GM19395 (cell line): Measurements from ENCODE around the gene ADAMTS8.
"Not testable (repeated sequence)": the region's sequence is repeated elsewhere in the genome, so short reads cannot be mapped to it uniquely, and the experiment has no call there.

Source experiments
- ATAC-seq: cut with Tn5 transposase; IDR thresholded peaks from one replicate; pipeline ENCODE4 v1.9.1; 2021; ENCODE audit warnings: mild to moderate bottlenecking, moderate library complexity; ENCODE audit not compliant: unreplicated experiment

Gene ADAMTS8

DNA sequence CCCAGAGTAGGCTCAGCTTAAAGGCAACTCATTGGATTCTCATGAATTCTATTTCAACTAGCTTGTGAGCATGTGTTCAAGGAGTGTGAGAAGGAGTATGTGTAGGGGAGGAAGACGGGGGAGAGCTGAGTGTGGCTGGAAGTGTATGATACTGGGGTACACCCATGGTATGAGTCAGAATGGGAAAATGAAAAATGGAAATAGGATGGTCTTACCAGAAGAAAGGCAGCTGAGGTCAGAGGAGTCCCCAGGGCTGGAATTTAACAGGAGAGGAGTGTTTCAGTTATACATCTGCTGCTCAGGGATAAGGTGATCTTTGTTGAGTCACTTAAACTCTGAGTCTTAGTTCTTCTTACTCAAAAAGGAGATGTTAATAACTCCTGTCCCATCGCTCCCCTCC lies 13.3 kb upstream of the ADAMTS8 start:
- no peak for ATAC-seq

DNA sequence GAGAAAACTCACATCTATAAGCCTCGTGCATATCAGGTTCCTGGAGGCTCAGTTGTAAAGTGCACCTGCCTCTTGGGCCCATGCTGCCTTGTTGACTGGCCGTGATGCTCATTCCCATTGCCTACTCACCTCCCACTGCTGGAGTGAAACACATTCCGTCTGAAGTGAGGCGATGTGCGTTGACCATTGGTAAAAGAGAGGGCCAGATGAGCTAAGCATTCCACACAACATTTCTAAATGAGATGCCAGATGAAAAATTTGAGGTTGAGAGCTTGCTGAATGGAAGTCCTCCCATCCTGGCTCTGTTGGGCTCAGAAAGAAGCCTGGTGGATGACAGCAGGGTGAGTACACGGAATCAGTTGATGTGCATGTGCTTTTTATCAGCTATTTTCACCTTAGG lies 11.5 kb upstream of the ADAMTS8 start:
- no peak for ATAC-seq

DNA sequence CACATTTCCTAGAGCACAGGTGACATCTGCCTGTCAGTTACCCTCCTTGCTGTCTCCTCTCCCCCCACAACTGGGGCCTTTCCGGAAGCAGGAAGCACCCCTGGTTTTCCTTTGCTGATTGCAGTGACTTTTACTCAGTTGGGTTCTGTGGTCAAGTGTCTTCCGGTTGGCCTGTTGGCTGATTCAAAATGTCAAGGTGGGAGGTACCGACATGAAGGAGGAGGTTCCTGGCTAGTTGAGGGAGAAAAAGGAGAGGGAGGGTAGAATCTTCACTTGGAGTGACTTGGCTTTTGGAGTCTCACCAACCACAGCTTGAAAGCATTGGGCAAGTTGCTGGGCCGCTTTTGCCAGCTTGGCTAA lies 10.7 kb upstream of the ADAMTS8 start:
- ATAC-seq, result no peak

DNA sequence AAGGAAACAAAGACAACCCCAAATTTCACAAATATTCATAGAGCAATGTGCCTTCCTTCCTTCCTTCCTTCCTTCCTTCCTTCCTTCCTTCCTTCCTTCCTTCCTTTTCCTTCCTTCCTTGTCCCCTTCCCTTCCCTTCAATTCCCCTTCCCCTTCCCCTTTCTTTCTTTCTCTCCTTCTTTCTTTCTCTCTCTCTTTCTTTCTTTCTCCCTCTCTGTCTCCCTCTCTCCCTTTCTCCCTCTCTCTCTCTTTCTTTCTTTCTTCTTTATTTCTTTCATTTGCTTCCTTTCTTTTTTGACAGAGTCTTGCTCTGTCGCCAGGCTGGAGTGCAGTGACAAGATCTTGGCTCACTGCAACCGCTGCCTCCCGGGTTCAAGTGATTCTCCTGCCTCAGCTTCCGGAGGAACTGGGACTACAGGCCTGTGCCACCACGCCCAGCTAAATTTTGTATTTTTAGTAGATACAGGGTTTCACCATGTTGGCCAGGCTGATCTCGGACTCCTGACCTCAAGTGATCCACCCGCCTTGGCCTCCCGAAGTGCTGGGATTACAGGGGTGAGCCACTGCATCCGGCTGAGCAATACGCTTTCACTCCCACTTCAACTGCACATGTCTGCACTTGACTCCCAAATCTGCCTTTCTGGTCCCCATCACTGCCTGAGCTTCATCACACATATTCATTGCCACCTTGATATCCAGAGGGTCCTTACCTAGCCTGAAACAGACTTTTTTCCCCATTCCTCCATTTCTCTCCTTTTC lies 10.2 kb upstream of the ADAMTS8 start:
- not testable (repeated sequence) for ATAC-seq

DNA sequence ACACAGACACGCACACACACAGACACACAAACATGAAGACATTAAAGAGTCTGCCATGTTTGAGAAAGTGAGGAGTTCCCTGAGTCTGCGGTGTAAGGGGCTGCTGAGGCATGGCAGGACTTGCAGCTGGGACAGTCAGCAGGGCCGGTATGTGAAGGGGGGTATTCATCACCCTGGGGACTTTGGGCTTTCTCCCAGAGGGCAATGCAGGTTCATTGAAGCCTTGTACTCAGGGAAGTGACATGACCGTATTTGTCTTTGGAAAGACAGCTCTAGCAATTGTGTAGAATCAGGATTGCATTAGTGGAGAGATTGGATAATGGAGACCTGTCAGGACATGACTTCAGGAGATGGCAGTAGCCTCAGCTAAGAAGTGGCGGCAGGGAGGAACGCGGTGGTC lies 9.4 kb upstream of the ADAMTS8 start:
- no peak for ATAC-seq

DNA sequence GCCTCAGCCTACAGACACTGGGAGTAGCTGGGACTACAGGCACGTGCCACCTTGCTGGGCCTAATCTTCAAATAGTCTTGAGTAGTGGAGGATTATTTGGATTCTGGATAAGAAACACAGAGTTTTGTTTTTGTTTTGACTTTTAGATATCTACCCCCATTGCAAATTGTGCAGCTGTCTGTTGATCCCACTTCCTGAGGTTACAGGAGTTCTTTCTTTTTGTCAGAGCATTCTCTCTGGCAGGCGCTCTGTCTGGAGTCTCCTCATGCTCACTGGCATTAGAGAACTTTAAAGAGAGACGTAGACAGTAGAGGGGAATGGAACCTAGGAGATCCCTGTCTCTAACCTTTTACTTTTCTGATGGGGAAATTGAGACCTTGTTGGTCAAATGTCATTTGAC lies 7.8 kb upstream of the ADAMTS8 start:
- no peak for ATAC-seq

DNA sequence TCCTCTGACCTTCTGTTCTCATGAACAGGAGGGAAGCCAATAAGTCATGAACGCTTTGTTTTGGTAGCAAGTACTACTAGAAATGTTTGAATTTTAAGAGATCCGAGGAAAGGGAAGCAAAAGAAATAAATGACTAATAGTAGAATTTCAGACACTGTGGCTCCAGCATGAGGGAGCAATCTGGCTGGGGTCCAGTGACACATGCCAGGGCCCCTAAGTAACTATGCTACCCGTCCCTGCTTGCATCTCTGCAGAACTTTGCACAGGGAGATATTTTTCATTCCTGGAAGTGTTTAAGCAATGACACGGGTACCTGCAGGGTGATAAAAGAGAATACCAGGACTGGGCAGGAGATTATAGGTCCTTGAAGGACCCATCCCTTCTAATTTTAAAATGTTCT lies 7.3 kb upstream of the ADAMTS8 start:
- no peak for ATAC-seq

DNA sequence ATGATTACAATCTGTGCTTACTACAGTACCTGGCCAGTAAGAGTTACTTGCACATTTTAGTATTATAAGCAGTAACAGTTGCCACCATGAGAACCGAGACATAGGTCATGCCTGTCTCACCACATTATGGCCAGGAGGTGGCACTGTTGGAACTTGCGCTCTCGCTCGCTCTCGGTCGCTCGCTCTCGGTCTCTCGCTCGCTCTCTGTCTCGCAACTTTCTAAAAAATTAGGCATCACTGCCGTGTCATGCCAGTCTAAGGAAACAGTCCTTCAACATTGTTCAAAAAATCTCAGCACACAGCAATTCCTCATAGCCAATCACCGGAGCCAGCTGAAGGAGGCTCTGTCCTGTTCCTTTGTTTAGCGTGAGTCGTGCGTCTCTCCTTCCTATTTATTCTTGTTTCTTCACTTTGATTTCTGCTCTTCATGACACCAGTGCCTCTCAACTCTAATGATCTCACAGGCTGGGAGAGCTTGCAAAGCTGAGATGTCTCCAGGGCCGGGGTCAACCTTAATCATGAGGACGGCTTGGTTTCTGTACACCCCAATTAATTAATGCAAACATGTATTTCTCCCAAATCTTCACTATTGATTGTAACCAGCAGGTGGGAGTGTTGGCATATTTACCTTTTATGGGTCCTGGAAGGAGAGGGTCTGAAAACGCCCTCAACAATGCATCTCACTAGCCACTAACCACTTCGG lies 6.3 kb upstream of the ADAMTS8 start:
- ATAC-seq, result peak; percentile 92

DNA sequence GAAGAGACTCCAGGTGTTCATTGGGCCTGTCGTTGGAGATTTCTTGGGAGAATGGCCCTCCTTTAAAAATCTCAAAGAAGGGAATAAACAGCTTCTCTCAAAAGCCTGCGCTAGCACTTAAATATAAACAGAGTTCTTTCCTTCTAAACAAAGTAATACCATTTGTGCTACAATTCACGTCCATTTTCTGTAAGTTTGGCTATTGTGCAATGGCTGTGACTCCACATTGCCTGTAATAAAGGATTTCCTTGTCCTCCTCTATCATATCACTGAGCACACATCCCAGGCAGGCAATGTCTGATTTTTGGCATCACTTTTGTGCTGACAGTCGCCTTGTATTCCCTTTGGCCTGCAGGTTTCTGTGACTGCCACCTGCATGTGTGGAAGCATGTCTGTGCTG lies 4.9 kb upstream of the ADAMTS8 start:
- no peak for ATAC-seq

DNA sequence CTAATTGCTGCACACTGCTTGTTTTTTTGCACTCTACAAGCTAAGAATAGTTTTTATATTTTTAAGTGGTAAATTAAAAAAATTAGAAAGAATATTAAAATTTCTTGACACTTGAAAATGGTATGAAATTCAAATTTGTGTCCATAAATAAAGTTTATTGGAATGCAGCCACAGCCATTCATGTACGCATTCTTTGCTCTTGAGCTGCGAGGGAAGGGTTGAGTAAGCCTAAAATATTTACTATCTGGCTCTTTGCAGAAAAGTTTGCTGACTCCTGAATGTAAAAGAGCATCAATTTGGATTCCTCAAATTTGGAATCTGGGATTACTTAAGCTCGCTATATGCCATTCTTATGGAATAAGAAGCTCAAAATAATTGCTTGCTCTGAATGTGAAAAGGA lies 3.4 kb upstream of the ADAMTS8 start:
- no peak for ATAC-seq

DNA sequence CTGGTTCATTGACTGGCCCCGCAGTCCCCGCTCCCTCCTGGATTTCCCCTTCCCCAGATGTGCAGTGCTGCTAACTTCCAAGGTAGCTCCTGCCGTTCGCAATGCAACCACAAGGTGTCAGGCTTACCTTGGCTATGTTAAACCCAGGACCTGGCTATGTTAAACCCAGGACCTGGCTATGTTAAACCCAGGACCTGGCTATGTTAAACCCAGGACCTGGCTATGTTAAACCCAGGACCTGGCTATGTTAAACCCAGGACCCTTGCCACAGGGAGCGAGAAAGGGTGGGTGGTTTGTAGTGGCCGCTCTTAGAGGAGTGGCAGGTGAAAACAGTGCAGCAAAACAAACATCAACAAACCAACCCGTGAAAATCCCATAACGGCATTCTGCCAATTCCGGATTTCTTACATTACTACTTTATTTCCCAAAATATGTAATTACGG lies 2.9 kb upstream of the ADAMTS8 start:
- peak; percentile 52 for ATAC-seq

DNA sequence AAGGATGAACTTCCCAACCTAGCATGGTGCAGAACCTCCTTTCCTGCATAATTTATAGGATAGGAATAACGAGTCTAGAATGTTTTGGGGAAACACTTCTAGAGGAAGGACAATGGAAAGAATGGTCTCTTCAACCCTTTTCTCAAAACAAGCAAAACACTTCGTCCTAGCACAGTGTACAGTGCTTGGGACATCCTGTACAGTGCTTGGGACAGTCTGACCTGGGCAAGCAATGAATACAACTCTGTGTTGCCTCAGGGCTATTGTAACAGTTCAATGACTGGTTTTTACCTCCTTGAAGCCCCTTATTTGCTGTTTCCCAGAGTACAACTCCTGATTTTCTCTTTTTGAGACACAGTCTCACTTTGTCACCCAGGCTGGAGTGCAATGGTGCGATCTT lies 1.6 kb upstream of the ADAMTS8 start:
- no peak for ATAC-seq

DNA sequence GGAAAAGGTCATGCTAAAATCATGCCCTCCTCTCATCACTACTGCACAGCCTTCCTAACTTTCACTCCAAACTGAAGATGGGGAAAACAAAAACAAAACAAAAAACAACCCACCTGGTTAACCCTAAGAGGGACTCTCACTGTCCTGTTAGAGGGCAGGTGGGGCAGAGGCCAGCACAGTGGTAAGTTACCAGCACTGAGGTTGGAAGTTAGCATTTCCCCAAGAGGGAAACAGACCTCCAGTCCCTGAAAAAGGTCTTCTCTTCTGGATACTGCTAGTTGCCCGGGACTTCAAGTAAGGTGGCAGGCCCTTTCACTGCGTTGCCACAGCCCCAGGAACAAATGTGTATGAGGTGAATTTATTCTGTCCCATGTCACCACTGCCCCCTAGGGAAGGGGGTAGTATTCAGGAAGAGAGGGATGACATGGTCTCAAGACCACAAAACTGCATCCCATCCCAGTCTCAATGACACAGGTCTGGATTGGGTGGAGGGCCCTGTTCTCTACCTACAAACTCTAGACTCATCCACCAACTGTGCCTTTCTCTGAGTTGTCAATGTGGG lies 792 bp upstream of the ADAMTS8 start:
- ATAC-seq, result no peak

DNA sequence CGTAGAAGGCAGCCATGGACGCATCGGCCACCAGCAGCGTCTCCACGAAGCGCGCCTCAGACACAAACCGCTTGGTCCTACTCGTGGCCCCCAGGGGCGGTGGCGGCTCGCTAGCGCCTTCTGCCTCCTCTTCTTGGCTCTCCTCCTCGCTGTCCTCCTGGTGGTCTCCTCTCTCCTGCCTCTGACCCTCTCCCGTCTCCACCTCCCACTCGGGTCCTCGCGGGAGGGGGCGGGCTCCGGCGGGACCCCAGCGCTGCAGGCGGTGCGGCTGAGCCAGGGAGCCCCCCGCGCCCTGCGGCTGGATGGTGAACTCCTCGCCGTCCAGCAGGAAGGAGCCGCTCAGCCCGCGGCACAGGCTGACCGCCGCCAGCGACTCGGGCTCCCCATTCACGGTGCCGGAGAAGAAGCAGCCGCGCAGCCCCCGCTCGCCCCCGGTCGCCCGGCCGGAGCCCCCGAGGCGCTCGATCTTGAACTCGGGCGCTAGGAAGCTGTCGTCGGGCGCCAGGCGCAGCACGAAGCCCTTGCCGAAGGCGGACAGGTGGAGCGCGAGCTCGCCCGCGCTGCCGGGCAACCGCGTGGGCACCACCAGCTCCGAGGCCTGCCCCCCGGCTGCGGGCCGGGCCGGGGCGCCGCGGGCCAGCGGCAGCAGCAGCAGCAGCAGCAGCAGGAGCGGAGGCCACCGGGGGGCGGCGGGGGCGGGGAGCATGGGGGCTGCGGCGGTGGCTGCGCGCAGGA lies 661 bp downstream of the ADAMTS8 start:
- ATAC-seq, result no peak

DNA sequence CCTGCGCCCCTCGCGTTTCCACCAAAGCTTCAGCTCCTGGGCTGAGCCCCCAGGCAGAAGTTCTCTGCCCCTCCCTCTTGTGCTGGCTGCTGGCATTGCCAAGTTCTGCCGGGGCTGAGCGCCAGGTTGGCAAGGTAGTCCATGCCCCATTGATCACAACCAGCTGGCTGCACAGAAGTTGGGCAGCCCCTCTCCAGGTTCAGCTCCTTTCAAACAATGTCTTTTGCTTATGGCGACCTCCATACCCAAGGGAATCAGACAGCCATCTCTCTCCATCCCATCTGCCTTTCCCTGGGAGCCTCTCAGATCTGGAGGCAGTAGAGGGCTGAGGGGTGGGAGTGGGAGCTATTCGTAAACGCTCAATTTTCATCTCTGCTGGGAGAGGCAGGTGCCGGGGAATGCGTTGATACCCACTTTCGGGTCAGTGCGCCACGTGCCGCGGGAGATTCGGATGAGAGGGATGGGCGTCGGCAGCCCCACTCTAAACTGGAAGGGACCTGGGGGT lies 1.5 kb downstream of the ADAMTS8 start:
- no peak for ATAC-seq

DNA sequence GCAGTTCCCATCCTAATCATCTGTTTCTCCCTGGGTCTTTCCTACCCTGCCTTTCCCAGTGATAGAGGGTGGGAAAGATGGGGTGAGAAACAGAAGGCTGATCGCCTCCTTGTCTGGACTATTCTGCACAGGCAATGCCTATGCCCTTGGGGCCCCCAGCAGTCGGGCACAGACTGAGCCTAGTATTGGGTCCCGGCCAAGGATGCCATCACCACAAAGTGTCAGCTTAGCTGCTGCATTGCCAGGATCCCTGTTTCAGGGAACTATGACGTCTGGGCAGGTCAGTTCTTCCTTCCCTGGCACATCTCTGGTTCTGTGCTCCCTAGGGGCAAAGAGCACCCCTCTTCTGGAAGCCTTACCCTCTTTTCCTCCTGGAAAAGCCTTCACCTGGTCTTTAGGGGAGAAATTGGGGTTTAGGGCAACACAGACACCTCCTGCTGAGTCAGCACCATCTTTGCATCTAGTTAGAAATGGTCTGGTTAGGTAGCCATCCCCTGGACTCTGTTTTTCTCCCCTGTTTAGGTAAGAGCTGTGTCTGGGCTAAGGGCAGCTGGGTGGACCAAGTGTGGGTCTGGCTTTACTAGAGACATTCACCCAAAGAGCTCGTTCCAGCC lies 2.1 kb downstream of the ADAMTS8 start:
- ATAC-seq, result no peak

DNA sequence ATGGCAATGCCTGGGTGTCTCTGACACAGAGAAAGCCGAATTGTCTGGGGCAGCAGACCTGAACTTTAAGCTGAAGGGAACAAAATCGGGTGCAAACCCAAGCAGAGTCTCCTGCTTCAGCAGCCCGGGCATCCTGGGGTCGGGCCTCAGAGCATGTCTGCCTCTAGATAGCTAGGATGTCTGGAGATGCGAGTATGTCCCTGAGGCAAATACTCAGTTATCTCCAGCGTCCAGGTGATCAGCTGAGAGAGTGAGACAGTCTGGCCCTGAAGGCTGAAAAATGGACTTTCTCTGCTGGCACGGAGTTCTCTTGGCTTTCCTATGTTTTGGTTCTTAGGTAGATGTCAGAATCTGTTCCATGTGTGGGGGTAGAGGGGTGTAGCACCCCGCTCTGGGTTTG lies 3.3 kb downstream of the ADAMTS8 start:
- ATAC-seq, result no peak

DNA sequence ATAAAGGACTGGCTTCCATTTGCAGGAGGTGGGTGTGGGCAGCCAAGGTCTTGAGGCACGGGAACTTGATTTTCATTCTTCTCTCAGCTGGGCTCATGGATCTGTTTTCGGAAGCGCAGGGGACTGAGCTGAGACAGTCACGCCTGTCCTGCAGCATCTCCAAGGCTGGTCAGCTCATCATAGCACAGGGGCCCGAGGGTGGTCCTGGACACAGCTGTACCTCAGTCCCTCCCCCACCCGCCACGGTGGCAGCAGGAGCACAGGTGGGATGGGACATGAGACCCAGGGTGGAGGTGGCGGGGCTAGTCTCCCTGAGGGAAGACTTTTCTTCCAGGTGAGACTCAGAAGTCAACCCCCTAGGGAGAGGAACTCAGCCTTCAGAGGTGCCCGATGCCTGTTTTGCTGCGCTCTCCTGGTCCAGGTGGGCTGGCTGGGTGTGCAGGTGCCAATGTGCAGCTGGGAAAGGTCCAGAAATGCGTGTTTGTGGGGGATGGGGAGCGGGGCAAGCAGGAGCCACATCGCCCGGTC lies 3.7 kb downstream of the ADAMTS8 start:
- no peak for ATAC-seq

DNA sequence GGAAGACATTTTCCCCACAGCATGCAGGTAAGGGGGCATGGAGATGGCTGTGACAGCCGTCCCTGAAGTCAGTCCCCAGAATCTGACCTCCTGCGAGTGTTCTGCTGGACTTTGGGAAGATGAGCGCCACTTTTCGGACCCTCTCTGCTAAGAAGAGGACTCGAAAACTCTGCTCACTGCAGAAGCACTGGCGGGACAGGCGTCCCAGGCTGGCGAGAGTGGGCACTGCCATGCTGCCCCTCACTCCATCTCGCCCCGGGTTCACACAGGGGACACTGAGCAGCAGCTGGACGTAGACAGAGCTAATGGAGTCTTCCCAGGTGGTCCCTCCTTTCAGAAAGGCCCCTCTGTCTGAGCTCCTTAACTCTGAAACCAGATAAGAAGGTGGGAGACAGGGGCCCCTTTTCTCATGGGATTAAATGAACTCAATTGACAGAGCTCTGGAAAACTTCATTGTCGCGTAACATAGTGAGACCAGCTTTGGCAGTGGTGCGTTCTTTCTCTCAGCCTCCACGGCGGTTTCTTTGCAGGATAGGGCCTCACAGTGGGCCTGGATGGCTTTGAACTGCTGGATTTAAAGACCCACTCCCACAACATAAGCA lies 4.8 kb downstream of the ADAMTS8 start:
- ATAC-seq, result no peak

DNA sequence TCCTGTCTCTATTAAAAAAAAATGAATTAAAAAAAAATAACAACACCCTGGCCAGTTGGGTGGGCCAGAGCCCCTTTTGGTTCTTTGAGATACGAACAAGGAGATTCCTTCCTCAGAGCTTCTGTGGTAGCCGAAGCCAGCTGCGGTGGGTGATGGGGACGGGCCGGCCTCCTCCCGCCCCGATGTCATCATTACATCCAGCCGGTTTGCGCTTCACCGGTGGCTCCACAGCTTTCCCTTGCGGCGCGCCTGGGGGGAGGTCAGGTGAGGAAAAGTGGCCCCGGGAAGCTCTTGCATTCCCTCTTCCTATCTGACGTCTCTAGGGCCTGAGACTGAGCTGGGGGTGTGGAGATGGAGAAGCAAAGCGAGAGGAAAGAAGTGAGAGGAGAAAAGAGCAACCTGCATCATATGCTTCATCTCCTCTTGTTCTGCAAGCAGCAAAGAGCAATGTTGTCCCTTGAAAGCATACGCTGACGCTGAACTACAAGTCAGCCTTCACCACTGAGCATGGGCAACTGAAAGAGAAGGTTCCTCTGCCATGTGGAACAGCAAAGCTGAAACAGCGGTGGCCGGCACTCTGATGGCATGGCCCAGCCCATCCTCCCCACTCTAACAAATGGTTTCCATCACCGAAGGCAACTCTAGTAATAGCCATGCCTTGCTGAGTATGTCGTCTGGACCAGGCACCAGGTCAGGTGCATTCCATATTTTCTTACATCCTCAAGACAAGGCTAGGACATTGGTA lies 6.0 kb downstream of the ADAMTS8 start:
- no peak for ATAC-seq
